ENCODE data around the gene FIGNL2. TPM values are rescaled to one million over a fixed set of nuclear protein-coding genes. Genes with fewer than 3 reads are reported as not detected.

The FIGNL2 gene
- total and polyA plus RNA-seq, 2 of the 4 experiments (the other 2 are of a cell fraction): under 0.01 to 0.12 TPM

DNA sequence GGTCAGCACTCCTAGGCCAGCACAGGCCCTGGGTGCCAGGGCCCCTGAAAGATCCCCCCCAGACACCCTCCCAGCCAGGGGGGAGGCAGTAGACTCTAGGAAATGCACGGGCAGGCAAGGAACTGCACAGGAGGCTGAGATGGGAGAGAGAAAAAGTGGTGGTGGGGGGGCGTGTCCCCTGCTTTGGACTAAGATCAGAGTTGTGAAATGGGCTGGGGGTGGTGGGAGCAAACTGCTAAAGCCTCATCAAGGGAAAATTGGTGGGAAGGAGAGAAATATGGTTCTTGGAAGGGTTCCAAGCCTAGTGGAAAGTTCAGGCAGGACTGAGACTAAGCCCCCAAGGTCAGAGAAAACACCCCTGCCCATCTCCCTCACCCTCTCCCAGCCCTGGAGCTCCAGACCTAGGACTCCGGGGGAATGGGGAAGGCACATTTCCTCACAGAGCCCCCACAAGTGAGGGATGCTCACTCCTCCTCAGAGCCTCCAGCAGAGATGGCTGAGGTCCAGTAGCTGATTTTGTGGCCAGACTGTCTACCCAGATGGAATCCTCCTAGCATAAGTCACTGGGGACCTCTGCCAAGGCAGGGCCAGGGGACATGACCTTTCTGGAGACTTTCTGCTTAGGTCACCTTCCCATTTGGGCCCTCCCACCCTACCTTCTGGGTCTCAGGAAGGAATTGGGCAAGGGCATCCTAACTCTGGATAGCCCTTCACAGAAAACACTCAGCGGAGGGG is 29.8 kb downstream of the FIGNL2 start:
- Histone ChIP-seq H3K56ac (ENCODE audit: extremely low read depth, insufficient read depth, low read length) (no peak overlapping the region), H3K18ac (ENCODE audit: low read depth, low read length) (no peak overlapping the region), H2BK120ac (ENCODE audit: low read depth, low read length) (peak overlapping the region; percentile 61; the same call in 1 of the 2 replicates), H3K9ac (ENCODE audit: low read depth, low read length) (no peak overlapping the region), H2BK5ac (ENCODE audit: low read depth, low read length, poor library complexity, severe bottlenecking) (no peak overlapping the region), H2AK9ac (replicated peaks; ENCODE audit: low read depth, low read length, poor library complexity) (peak overlapping the region; percentile 68), H3K4me2 (ENCODE audit: low read depth, low read length) (peak overlapping the region; percentile 30; the same call in 1 of the 2 replicates), H3K36me3 (ENCODE audit: control insufficient read depth, insufficient read depth, low read length) (no peaks in the 10 kb centered on the region), H3K27me3 (ENCODE audit: control insufficient read depth, insufficient read depth, low read length) (no peaks in the 10 kb centered on the region; the same call in 1 of the 2 replicates), H3K14ac (replicated peaks; ENCODE audit: low read depth, low read length) (no peak overlapping the region), H3K9me3 (ENCODE audit: control insufficient read depth, insufficient read depth, low read length) (no peaks in the 10 kb centered on the region), H2AK5ac (ENCODE audit: low read depth, low read length) (peak overlapping the region; percentile 37), H2AFZ (replicated peaks; ENCODE audit: low read length, poor library complexity) (no peak overlapping the region), H3K4me3 (ENCODE audit: insufficient read depth, low read depth, low read length) (no peak overlapping the region), H4K20me1 (ENCODE audit: insufficient read depth, low read length) (no peaks in the 10 kb centered on the region), H4K91ac (ENCODE audit: insufficient read depth, low read depth, low read length) (peak overlapping the region; percentile 31; the same call in 1 of the 2 replicates), H2BK15ac (ENCODE audit: low read depth, low read length) (no peak overlapping the region), H3K27ac (ENCODE audit: insufficient read depth, low read length) (no peak overlapping the region), H4K5ac (ENCODE audit: low read depth, low read length) (no peak overlapping the region), H3K4me1 (ENCODE audit: control insufficient read depth, insufficient read depth, low read length) (peaks cover 9% of the 10 kb centered on the region; the same call in 1 of the 2 replicates), H3K79me1 (ENCODE audit: low read depth in 1 of 2, low read length in 2 of 2) (0 out of 4 replicates have a peak, but pooled peaks cover 0 to 2% of the 10 kb centered on the region in 2 experiments), H4K8ac (ENCODE audit: low read depth in 2 of 2, low read length in 2 of 2) (peak overlapping the region in 1 of 2 experiments; percentile 23; a peak in 1 of 4 replicates), H3K4ac (ENCODE audit: low read depth, low read length) (peak overlapping the region; percentile 72), H2BK20ac (ENCODE audit: low read depth, low read length) (peak overlapping the region; percentile 50; the same call in 1 of the 2 replicates), H3K9me1 (ENCODE audit: insufficient read depth, low read length) (no peaks in the 10 kb centered on the region; the same call in 1 of the 2 replicates), H3K23ac (ENCODE audit: low read depth, low read length) (peak overlapping the region; percentile 73; the same call in 1 of the 2 replicates)
- in situ Hi-C loops (cut with MboI; ENCODE audit: low sequenced_read_pairs): no loop called here
- CTCF ChIA-PET: no interaction called here
- TF ChIP-seq, protein P1, sequence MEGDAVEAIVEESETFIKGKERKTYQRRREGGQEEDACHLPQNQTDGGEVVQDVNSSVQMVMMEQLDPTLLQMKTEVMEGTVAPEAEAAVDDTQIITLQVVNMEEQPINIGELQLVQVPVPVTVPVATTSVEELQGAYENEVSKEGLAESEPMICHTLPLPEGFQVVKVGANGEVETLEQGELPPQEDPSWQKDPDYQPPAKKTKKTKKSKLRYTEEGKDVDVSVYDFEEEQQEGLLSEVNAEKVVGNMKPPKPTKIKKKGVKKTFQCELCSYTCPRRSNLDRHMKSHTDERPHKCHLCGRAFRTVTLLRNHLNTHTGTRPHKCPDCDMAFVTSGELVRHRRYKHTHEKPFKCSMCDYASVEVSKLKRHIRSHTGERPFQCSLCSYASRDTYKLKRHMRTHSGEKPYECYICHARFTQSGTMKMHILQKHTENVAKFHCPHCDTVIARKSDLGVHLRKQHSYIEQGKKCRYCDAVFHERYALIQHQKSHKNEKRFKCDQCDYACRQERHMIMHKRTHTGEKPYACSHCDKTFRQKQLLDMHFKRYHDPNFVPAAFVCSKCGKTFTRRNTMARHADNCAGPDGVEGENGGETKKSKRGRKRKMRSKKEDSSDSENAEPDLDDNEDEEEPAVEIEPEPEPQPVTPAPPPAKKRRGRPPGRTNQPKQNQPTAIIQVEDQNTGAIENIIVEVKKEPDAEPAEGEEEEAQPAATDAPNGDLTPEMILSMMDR (conservative IDR thresholded peaks at IDR 0.05; ENCODE audit: low read depth, low read length): no peak
- TF ChIP-seq MAFK (IDR thresholded peaks at IDR 0.05; ENCODE audit: low read depth, low read length): no peak
- no peak for TF ChIP-seq RFX5 (IDR thresholded peaks at IDR 0.05; ENCODE audit: low read depth, low read length)
- TF ChIP-seq RAD21 (IDR thresholded peaks at IDR 0.05; ENCODE audit: low read length): no peak
- TF ChIP-seq MXI1 (IDR thresholded peaks at IDR 0.05; ENCODE audit: borderline replicate concordance, low read depth, low read length): no peak
- no peak for TF ChIP-seq FOS (IDR thresholded peaks at IDR 0.05; ENCODE audit: low read depth, low read length)
- TF ChIP-seq CEBPB (IDR thresholded peaks at IDR 0.05; ENCODE audit: low read depth, low read length): no peak
- no peak for TF ChIP-seq SMC3 (IDR thresholded peaks at IDR 0.05; ENCODE audit: low read depth, low read length)
- no peak for TF ChIP-seq RCOR1 (IDR thresholded peaks at IDR 0.05; ENCODE audit: insufficient replicate concordance, low read length)
- no peak for TF ChIP-seq MAZ (IDR thresholded peaks at IDR 0.05; ENCODE audit: borderline replicate concordance, low read depth, low read length)
- dilution Hi-C loops (cut with HindIII; ENCODE audit: low sequenced_read_pairs, unreplicated experiment): no loop called here
- intact Hi-C loops (cut with micrococcal nuclease): no loop called here
- peak; percentile 31 for ATAC-seq (ENCODE audit: low read depth)
- no TSS peak for BruUV-seq (replicated peaks)
- DNase-seq: peak; percentile 73
- no CpG with 5 or more reads among the region's 4 CpGs for WGBS, 2 experiments (ENCODE audit: extremely low coverage in 2 of 2, insufficient read length in 1 of 2)
- POLR2A ChIA-PET (ENCODE audit: unreplicated experiment): no interaction called here

Measured in IMR-90 (cell line).